HG02610 (cell line): ENCODE results near the gene TMEM50B.
"Not testable (repeated sequence)": the region's sequence is repeated elsewhere in the genome, so short reads cannot be mapped to it uniquely, and the experiment has no call there.

ENCODE experiments used
- ATAC-seq: cut with Tn5 transposase; IDR thresholded peaks from one replicate; pipeline ENCODE4 v1.9.1; 2021; ENCODE audit warnings: mild to moderate bottlenecking, moderate library complexity; ENCODE audit not compliant: unreplicated experiment

The TMEM50B gene

DNA sequence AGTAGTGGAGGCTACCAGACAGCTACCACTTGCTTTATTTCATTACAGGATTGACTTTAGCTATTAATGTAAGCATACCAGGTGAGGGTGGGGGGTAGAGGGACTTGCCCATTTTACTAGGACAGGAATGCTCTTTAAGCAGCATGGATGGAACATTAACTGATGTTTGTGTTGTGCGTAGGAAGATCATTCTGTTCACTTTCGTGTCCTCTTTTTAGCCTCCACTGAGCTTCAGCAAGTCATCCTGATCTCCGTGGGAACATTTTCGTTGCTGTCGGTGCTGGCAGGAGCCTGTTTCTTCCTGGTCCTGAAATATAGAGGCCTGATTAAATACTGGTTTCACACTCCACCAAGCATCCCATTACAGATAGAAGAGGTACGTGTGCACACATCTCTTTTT, 47.3 kb downstream of the TMEM50B start:
- ATAC-seq, result no peak

DNA sequence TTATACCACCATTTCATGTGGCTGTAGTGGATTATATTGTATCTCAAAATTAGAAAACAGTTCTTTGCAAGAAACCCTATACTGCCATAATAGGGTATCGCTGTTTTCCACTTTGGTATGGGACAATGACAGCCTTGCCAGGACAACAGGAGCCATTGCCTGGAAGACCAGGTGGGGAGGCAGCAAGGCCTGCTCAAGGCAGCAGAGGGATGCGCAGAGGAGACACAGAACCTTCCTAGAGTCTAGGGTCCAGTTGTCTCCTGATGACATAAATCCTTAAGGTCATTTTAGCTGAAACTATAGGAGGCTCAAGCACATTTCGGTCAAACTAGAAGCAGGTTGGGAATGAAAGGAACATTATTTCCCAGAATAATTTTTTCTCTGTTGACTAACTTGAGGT, 48.9 kb downstream of the TMEM50B start:
- no peak for ATAC-seq

DNA sequence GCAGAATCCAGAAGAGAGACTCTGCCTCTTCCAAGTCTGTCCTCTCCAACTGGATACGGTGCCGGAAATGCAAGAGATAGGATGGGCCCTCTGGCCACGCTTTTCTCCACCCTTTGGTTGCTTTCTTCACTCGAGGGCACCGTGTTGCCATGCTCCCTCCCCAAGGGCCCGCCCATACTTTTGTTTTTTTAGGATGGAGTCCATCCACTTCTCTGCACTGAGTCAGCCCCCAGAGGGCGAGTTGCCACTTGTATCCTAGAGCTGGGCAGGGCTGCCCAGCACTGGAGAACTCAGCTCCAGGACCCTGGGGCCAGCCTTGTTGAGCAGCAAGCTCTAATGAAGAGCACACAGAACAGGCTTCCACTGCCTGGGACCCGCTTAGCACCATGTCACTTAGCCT, 51.1 kb downstream of the TMEM50B start:
- ATAC-seq, result no peak

DNA sequence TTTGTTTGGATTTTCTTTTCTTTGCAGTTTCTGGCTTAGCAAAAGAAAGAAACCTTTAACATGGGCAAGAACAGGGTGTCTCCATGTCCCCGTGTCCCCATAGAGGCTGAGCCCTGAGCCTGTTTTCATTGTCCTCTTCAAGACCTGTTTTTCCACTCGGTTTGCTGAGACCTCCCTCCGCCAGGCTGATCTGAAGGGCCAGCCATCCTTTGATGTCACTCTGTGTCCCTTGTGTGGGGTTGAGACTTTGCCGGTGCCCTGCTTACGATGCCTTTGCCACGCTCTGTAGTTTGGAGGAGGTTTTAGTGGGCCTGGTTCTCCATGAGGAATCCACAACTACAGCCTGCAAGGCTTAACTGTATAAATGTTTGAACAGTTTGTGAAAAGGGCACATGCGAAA, 52.7 kb downstream of the TMEM50B start:
- ATAC-seq, result no peak

DNA sequence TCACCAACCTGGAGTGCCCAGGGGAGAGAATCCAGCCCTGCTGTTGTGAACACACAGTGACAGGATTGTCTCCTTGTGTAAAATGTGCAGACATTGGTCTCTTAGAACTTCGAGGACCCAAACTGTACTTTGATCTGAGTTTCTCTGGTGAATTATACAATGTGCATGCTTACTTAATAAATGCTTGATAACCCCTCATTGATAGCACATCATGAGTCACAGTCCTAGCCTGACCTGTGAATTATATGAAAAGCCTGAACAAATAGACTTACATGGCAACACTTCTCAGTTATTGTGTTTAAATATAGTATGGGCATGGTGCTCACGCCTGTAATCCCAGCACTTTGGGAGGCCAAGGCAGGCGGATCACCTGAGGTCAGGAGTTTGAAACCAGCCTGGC, 53.9 kb downstream of the TMEM50B start:
- ATAC-seq, result no peak

DNA sequence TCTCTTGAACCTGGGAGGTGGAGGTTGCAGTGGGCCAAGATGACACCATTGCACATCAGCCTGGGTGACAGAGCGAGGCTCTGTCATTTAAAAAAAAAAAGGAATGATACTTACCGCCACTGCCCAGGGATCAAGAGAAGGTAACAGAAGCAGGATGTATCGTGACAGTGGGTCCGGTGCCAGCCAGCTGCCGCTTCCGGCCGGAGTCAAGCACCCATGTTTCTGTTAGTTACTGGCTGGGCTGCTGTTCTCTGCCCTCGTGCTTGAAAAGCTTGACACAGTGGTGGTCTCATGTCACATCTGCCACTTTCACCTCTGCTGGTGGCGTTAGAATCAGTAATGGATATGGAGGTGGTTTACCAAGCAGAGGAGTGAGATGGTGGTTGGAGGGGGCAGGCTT, 55.6 kb downstream of the TMEM50B start:
- ATAC-seq, result no peak

DNA sequence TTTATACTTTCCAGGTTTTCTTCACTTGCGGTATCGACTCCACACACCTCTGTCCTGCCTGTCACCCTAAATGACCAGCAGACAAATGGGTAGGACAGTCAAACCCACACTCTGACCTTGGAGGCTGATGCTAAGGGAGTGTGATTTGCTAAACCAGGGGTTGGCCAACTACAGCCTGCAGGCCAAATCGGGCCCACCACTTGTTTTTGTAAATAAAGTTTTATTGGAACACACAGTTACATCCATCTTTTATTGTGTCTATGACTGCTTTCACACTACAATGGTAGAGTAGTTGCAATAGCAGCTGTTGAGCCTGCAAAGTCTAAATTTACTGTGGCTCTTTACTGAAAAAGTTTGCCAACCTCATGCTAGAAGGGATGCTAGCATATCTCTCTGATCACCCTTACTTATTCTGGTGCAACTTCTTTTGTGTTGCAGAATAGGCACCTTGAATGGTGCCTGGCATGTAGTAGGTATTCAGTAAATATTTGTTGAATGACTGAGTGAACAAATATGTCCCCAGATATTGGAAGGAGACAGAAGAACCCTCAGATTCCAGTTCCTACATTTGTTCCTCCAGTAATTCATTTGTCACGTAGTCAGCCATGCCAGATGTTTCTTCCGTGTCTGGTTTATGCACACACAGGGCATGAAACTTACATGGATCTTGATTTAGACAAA, 57.9 kb downstream of the TMEM50B start:
- no peak for ATAC-seq

DNA sequence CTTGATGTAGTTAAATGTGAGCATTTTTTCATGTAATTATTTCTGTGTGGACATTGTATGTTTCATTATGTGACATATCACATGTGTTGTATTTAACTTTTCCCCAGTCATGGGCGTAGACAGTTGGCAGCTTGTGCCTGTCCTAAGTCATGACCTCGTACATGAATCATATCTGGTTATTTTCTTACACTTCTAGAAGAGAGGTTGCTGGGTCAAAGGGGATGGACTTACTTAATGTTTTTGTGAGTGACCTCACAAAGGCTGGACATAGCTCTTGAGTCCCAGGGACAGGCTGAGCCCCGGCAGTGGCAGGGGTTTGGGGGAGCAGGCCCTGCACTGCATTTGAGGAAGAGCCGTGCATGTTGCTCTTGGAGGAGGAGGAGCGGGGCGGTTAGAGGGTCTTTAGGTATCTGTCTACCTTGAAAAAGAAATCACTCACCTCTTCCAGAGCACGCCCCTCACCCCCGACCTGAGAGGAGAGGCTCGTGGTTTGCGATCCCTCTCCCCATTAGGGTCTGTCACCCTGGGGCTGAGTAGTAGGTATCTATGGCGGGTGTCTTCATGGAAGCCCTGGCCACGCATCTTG, 60.1 kb downstream of the TMEM50B start:
- no peak for ATAC-seq

DNA sequence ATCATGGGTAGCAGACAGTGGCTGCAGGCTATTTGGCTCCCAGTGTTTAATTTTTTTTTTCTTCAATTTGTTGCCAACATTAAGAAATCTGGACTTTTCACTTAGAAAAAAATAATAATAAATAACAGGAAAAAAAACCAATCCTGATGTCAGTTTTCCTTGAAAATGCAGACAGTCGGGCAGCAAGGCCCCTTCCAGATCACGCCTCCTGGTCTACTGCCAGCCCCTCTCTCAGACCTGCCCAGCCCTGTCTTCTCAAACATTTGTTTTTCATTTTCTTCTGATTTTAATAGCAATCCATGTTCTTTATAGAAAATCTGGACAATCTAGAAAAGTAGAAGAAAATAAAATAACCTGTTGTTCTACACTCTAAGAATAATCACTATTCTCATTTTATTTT, 61.1 kb downstream of the TMEM50B start:
- no peak for ATAC-seq

DNA sequence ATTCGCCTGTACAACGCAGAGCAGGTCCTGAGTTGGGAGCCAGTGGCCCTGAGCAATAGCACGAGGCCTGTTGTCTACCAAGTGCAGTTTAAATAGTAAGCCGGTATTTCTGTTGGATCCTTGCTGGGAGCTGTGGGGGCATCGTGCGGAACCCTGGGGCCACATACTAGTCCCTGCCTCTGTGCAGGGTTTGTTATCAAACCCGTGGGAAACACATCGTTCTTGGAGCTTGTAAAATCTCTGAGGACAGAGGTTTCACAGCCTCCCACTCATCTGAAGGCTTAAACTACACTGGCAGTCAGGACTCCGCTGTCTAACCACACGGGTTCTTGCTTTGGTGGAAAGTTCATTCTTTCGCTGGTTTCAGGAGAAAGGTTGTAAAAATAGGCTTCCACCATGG, 64.8 kb downstream of the TMEM50B start:
- ATAC-seq, result no peak

DNA sequence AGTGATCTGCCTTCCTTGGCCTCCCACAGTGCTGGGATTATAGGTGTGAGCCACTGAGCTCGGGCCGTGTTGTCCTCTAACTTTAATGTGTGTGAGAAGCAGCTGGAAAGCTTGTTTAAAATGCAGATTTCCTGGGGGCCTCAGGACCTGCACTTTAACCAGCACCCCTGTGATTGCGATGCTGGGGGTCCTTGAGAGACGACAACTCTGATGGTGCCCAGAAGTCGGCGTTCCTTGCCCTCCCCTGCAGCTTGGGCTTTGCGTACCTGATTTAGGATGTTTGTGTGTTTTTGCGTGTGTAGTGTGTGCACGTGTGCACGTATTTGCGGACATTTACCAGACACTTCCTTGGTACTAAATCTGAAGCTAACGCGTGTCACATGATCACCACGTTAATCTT, 65.7 kb downstream of the TMEM50B start:
- ATAC-seq, result no peak

DNA sequence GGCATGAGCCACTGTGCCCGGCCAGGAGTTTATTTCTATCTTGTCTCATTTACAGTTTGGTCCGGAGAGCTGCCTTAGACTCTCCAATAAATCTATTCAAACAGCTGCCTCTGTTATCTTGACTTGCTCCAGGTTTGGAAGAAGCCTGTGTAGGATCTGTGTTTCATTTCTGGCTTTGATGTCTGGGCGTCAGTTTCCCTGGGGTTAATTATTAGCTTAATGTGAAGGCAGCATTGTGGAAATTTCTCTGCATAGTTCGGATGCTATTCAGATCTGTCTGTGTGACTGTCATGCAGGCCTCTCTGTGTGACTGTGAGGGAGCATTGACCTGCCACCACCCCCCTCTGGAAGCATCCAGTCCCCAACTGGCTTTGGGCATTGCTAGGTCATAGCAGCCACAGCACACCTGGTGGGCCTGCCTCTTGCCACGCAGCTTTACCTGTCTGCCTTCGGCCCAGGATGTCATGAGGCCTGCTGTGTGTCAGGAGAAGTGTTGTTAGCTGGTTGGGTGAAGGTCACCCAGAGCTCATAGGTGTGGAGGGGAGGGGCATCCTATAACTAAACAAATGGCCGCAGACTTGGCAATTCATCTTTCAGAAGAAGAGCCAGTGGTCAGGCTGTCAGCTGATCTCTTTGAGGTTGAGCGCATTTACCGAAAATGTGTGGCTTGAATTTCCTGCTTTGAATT, 66.8 kb downstream of the TMEM50B start:
- no peak for ATAC-seq

DNA sequence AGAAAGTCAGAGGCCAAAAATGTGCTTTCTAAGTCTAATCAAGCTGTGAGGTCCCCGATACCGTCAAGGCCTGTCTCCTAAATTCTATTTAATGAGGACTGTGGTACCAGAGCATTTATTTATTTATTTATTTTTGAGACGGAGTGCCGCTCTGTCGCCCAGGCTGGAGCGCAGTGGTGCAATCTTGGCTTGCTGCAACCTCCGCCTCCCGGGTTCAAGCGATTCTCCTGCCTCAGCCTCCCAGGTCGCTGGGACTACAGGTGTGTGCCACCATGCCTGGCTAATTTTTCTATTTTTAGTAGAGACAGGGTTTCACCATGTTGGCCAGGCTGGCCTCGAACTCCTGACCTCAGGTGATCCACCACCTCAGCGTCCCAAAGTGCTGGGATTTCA, 67.3 kb downstream of the TMEM50B start:
- ATAC-seq, result not testable (repeated sequence)

DNA sequence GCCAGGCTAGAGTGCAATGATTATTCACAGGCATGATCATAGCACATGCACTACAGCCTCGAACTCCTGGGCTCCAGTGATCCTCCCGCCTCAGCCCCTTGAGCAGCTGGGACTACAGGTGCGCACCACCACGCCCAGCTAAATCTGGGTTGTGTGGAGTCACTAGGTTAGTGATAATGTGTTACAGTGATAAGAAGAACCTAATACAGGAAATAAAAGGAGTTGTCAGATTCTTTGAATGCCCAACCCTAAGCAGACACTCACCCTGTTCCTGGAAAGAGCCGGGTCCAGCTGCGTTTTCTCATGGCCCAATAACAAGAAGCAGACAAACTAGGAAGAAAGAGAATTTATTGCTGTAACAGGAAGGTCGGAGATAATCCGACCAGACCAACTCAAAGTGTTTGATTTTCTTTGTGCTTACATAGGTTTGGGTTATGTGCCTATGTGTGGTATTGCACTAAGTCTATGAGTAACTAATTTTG, 67.8 kb downstream of the TMEM50B start:
- no peak for ATAC-seq

DNA sequence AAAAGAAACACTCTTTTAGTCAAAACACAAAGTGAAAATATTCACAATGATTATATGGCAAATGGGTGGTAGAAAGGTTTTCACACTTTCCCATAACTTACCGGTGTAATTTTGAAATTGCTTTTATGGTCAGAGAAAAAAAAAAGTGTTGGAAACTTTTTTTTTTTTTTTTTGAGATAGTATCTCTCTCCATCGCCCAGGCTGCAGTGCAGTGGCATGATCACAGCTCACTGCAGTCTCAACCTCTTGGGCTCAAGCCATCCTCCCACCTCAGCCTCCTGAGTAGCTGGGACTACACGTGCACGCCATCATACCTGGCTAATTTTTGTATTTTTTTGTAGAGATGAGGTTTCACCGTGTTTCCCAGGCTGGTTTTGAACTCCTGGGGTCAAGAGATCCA, 73.3 kb downstream of the TMEM50B start:
- no peak for ATAC-seq

DNA sequence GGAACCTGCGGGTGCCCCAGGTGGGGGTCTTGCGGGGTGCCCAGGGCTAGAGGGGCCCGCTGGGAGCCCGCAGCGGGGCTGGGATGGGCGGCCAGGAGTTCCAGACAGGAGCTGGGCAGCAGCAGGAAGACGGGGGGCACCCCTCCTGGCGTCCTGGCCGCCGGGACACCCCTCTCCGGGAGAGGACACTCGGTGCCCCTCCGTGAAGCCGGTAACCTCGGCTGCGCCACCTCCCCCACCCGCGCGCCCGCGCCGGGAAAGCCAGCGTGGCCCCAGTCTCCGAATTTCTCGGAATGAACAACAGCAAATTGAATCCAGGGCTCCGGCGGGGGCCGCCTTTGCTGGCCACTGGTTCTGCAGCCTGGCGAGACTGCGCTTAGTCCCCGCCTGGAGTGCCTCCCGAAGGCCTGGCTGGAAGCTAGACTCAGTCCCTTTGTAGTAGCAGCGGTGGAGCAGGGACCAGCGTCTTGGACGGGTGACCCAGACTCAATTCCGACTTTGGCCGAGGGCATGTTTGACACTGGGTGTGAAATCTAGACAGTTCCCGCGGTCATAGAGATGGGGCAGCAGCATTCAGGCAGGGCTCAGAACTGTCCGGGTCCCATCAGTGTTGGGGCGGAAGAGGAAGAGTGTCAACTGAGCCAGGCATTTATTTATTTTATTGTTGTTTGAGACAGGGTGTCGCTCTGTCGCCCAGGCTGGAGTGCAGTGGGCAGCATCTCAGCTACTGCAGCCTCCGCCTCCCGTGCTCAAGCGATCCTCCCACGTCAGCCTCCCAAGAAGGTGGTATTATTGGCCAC, 75.8 kb downstream of the TMEM50B start:
- ATAC-seq, result no peak

DNA sequence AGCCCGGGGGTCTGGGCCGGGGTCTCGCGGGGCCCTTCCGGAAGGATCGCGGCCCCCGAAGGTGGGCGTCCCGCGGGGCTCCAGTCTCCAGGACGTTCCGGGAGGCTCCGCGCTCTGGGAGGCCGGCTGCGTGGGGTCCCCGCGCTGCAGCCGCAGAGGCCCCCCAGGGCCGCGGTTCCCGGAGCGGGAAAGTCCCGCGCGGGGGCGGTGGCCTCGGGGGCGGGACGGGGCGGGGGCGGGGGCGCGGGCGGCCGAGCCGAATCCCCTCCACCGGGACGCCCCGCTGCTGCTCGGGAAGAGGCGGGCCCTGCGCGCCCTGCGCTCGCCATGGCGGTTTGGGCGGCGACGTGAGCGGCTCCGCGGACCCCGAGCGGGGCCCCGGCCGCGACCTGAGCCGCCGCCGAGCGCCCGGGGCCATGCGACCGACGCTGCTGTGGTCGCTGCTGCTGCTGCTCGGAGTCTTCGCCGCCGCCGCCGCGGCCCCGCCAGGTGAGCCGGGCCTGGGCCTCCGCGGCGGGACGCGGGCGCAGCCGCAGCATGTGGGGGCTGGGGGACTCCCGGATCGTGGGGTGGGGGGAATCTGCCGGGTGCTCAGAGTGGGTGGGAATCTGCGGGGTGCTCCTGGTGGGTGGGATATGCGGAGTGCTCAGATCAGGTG, 76.5 kb downstream of the TMEM50B start, which contains the start of gene IFNGR2:
Gene IFNGR2 (plus strand): TSS at position 286 of the 658 bp plus-strand sequence. CDS start 131 bp downstream, at position 417.
- ATAC-seq, result no peak

DNA sequence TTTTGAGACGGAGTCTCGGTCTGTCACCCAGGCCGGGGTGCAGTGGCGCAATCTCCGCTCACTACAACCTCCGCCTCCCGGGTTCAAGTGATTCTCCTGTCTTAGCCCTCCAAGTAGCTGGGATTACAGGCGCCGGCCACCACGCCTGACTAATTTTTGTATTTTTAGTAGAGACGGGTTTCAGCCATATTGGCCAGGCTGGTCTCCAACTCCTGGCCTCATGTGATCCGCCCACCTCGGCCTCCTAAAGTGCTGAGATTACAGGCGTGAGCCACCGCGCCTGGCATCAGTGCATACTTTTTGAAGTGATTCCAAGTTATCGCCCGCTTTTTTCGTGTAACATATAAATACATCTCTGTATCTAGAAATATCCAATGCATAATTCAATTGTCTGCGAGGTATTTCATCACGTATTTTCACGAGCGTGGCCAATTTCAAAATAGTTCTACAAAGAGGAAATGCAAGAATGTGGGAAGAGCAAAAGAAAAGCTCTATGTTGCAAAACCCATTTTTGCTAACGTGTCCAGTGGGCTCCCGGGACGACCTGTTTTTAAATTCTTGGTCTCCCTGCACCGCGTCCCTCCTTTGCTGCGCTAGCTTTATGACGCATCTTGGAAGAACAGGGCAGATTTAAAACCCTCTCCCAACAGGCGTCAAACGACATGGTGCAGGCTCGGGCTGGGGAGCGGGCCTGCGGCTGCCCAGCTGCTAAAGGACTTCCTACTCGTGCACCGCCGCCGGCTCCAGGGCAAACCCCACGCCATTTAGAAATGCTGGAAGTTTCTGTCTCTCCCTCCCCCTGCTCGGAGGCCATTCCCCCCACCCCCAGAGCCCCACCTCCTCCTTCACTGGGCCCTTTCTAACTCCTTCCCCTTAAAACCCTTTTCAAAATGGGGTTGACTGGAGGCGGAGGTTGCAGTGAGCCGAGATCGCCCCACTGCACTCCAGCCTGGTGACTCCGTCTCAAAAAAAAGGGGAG, 77.5 kb downstream of the TMEM50B start:
- ATAC-seq, result no peak

DNA sequence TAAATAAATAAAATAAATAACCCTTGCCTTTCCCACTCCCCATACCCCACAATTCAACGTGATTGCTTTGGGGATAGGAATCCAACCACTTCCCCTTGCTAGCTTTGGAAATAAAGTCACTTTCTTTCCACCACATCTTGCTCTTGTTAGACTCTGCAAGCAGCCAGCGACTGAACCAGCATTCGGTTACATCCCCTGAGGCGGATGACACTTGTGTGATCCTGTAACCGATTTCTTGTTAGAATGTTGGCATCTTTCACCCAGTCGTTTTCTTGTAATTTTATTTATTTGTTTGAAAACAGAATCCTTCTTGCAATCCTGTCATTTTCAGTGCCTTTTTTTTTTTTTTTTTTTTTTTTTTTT, 78.2 kb downstream of the TMEM50B start:
- ATAC-seq, result no peak
